KG1 (cell line): ENCODE results near the gene RITA1.

ENCODE experiments used
- DNase-seq: peaks from one replicate; lab custom pipeline; 2025; lab: John Stamatoyannopoulos, UW

RITA1 gene

DNA sequence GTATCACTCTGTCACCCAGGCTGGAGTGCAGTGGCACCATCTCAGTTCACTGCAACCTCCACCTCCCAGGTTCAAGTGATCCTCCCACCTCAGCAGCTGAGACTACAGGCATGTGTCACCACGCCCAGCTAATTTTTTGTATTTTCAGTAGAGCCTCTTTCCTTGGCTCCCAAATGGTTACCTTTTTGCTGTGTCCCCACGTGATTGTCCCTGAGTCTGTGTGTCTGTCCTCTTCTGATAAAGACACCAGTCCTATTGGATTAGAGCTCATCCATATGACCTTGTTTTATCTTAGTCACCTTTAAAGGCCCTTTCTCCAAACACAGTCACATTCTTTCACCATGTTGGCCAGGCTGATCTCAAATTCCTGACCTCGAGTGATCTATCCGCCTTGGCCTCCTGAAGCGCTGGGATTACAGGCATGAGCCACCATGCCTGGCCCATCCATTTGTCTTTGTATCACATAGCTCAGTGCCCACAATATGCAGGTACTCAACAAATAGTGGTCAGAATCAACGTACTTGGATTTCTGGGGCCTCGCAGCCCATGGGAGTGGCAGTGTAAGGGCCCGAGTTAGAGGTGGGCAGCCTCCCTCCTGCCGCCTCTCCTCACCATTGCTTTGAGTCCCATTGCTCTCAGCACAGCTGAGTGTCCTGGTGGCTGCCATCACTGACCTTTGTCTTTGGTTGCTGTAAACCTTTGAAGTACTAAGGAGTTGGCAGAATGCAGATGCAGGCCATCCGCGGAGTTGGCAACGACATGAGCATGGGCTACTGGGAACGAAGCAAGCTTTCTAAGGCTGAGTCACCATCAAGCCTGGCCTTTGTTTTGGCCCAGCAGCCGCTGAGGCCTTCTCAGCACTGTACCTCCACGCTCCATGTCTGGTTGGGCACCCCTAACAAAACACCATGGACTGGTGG lies 45.1 kb downstream of the RITA1 start:
- no peak for DNase-seq

GRCh38 chr12:113231235-113232088 lies 45.9 kb downstream of the RITA1 start:
- DNase-seq = no peak

- DNase-seq = no peak
Observed at GRCh38 chr12:113232089-113232839, 46.7 kb downstream of the RITA1 start.

DNA sequence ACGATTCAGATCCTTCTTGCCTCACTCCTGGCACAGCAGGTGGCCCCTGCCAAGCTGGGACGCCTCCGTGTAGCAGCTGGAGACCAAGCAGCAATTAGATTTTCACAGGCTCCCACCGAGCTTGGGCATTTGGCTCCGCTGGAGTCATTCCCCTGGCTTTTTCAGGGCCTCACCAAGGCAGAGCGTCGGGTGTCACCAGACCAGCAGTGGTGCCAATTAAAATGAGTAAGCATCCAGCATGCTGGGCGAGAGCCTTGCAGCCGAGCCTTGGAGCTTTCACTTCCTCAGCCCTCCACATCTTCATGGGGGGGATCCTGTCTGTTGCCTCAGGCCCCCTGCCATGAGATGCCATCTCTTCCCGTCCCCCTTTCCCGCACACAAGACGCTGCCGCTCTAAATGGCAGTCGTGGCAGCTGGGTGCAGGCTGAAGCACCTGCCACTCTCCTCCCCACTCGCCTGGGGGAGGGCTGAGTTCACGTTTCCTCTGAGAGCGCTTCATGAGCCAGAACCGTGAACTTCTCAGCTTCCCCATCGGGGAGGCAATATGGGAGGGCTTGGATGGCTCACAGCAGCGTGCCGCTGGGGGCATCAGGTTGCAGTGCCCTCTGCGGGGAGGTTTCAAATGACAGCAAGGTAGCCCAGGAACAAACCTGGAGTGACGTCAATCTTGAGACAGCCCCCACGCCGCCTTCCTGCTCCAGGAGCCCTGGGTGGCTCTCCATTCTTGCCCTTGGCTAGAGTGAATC lies 47.5 kb downstream of the RITA1 start:
- DNase-seq = no peak

GRCh38 chr12:113233967-113234366 lies 48.4 kb downstream of the RITA1 start:
- DNase-seq = no peak

- no peak for DNase-seq
Observed at GRCh38 chr12:113234483-113234882, 49.0 kb downstream of the RITA1 start.

DNA sequence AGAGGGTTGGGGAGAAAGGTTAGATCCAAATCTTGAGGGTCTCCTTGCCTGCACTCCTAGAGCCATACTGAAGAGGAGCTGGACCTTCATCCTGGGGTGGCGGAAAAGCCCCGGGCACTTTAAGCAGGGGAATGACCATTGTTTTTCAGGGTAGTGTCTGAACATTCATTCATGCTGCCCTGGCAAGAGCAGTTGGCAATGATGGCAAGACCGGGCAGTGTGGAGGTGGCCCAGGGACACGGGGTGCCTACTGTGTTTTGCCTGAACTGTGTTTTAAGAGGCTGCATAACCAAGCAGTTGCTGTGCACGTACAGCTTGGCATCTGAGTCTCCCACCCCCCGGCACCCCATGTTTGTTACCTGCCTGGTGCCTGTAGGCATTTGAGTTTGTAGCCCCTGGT lies 50.5 kb downstream of the RITA1 start:
- DNase-seq = no peak

- DNase-seq = no peak
Observed at GRCh38 chr12:113236539-113237399, 51.2 kb downstream of the RITA1 start.

DNA sequence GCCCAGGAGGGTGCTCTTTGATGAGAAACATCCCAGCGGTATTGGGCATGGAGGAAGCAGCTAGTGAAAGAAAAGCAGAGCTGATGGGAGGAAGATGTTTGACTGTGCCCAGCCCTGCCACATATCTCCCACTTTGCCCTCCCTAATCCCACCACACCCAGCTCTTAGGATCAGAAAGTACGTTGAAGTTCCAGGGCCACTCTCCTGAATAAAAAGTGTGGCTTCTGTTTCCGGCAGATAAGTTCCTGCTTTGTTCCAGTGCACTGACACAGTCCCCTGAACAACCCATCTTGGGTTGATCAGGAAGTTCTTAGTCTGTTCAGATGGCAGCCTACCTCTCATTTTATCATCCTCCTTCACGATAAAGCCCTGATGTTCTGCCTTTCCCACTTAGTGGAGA lies 52.2 kb downstream of the RITA1 start:
- DNase-seq = no peak

DNA sequence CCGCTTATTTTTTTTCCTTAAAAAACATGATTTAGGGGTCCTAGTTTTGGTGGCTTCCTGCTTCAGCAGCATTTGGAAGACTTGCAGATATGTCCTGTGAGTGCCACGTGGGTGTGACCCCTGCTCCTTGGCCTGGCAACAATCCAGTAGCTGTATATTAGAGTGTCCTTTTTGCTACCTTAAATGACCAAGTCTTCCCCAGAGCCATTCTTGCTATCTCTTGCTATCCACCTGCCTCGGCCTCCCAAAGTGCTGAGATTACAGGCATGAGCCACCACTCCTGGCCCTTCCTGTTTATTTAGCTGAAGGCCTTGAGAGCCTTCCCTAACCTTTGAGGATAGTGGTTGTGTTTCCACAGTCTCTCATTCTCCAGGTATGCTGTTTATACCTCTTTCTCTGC lies 52.8 kb downstream of the RITA1 start:
- DNase-seq = no peak

- no peak for DNase-seq
Observed at GRCh38 chr12:113239288-113239771, 53.8 kb downstream of the RITA1 start.

- DNase-seq = no peak
Observed at GRCh38 chr12:113239811-113240331, 54.4 kb downstream of the RITA1 start.

- DNase-seq = no peak
Observed at GRCh38 chr12:113240395-113240794, 54.9 kb downstream of the RITA1 start.

DNA sequence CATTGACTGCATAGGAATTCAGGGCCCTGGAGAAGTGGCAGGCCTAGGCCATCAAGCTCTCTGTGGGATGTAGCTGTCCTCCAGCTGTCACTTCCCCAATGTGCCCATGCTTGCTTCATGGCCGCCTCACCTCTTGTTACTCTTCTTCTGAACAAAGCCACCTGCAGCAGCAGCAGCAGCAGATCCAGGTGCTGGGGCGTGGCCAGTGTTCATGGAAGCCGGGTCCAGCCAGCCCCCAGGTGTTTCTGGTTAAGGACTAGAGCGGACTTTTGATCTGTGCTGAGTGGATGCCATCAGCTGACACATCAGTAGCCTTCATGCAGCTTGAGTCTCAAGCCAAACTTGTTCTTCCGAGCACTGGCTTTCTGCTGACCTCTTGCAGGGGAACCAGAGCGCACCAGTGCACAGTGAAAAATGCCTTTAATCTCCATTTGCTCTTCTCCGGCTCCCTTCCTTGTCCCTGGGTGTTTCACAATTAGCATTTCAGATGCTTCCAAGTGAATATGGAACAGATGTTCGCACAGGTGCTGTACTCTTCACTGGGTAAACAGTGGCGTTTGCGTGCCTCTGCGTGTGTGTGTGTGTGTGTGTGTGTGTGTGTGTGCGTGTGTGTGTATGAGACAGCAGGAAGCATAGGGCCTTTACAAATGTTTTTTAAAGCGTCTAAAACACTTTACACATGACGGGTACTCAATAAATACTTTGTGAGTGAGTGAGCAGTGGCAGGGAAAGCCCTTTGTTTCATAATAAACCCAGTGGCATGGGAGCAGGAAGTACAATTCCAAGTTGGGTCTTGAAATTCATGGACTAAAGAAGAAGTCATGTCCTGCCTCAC lies 55.9 kb downstream of the RITA1 start:
- DNase-seq = no peak
